ENCODE measurements around the gene GRID2.

- TF ChIP-seq BCL11A (IDR thresholded peaks at IDR 0.05; ENCODE audit: low read depth, low read length) (no peak), POLR2A (IDR thresholded peaks at IDR 0.05; ENCODE audit: low read depth, low read length) (no peak), CTCF (IDR thresholded peaks at IDR 0.05 in 2 of 3, conservative IDR thresholded peaks at IDR 0.05 in 1 of 3; ENCODE audit: control insufficient read depth in 2 of 3, extremely low read depth in 1 of 3, insufficient read depth in 1 of 3, low read depth in 3 of 3, low read length in 3 of 3) (no peak), POLR2AphosphoS5 (IDR thresholded peaks at IDR 0.05; ENCODE audit: low read length) (no peak), ZNF384 (IDR thresholded peaks at IDR 0.05; ENCODE audit: borderline replicate concordance, low read depth, low read length) (no peak), TAF1 (IDR thresholded peaks at IDR 0.05; ENCODE audit: borderline replicate concordance, low read depth, low read length) (no peak), EP300 (IDR thresholded peaks at IDR 0.05; ENCODE audit: borderline replicate concordance in 1 of 2, control insufficient read depth in 1 of 2, low read depth in 2 of 2, low read length in 2 of 2) (no peak), CREM (IDR thresholded peaks at IDR 0.05; ENCODE audit: low read depth) (no peak)
Measured at GRCh38 chr4:93289831-93290230, 986.1 kb downstream of the GRID2 start.

Data from GM12878 (cell line).